KOPT-K1 (cell line): Measurements from ENCODE around the gene DDTL.

ENCODE experiments used
- H3K27ac ChIP-seq: fragments of 200-600 bp; sonication (generic); 2 replicates; pipeline ENCODE4 v1.5.1; 2016; ENCODE audit warnings: antibody characterized with exemption, mild to moderate bottlenecking, low read depth, low read length; ENCODE audit not compliant: poor library complexity, severe bottlenecking
- H3K36me3 ChIP-seq: fragments of 200-600 bp; sonication (generic); 2 replicates; pipeline ENCODE4 v1.5.1; 2017; ENCODE audit warnings: antibody characterized with exemption, mild to moderate bottlenecking, low read length, moderate library complexity; ENCODE audit not compliant: insufficient read depth
- H3K9me3 ChIP-seq: fragments of 200-600 bp; sonication (generic); 2 replicates; pipeline ENCODE4 v1.5.1; 2017; ENCODE audit warnings: antibody characterized with exemption, low read length, mild to moderate bottlenecking; ENCODE audit not compliant: insufficient read depth, poor library complexity, severe bottlenecking

Gene DDTL

GRCh38 chr22:24008022-24008283 lies 41.3 kb downstream of the DDTL start:
- Histone ChIP-seq H3K27ac (no peak overlapping the region), H3K9me3 (peaks cover 3% of the 10 kb centered on the region), H3K36me3 (no peaks in the 10 kb centered on the region)

- Histone ChIP-seq H3K9me3 (peaks cover 3% of the 10 kb centered on the region), H3K36me3 (0 out of 2 replicates have a peak, but pooled peaks cover 1% of the 10 kb centered on the region), H3K27ac (no peak overlapping the region)
These were observed 41.9 kb downstream of the DDTL start for GRCh38 chr22:24008381-24009226.

- peaks cover 3% of the 10 kb centered on the region for H3K9me3 ChIP-seq
- no peak overlapping the region for H3K27ac ChIP-seq
- peaks cover 9% of the 10 kb centered on the region; the same call in 1 of the 2 replicates for H3K36me3 ChIP-seq
These were observed 42.7 kb downstream of the DDTL start for GRCh38 chr22:24009227-24010017.

- no peak overlapping the region for H3K27ac ChIP-seq
- peaks cover 3% of the 10 kb centered on the region for H3K9me3 ChIP-seq
- peaks cover 12% of the 10 kb centered on the region; the same call in 1 of the 2 replicates for H3K36me3 ChIP-seq
These were observed 43.3 kb downstream of the DDTL start for GRCh38 chr22:24010018-24010391.

- Histone ChIP-seq H3K9me3 (peaks cover 6% of the 10 kb centered on the region), H3K27ac (peak overlapping the region; percentile 78)
These were observed 45.0 kb downstream of the DDTL start for GRCh38 chr22:24011735-24012068.

GRCh38 chr22:24016156-24016555 lies 49.5 kb downstream of the DDTL start:
- Histone ChIP-seq H3K36me3 (peaks cover 27% of the 10 kb centered on the region), H3K9me3 (peaks cover 3% of the 10 kb centered on the region), H3K27ac (no peak overlapping the region)

More at GRCh38 chr22:24011735-24012068, 45.0 kb downstream of the DDTL start:
- peaks cover 20% of the 10 kb centered on the region; the same call in 1 of the 2 replicates for H3K36me3 ChIP-seq

GRCh38 chr22:24021304-24021703 lies 54.6 kb downstream of the DDTL start:
- peaks cover 22% of the 10 kb centered on the region for H3K36me3 ChIP-seq
- no peak overlapping the region for H3K27ac ChIP-seq
- no peaks in the 10 kb centered on the region for H3K9me3 ChIP-seq
